Karpas-422 (cell line): ENCODE results near the gene SH3TC1. TPM values are rescaled to one million over a fixed set of nuclear protein-coding genes. Genes with fewer than 3 reads are reported as not detected.

Experiments used
- DNase-seq: peaks from one replicate; pipeline ENCODE4 v3.0.0-alpha.2; 2015
- H2AFZ ChIP-seq: fragments of 200-600 bp; sonication (generic); 2 replicates; pipeline ENCODE4 v1.6.1; 2014; ENCODE audit warnings: antibody characterized with exemption, low read length, mixed read lengths
- H3K27ac ChIP-seq: fragments of 200-600 bp; sonication (generic); 2 replicates; pipeline ENCODE4 v1.5.1; 2014; ENCODE audit warnings: mild to moderate bottlenecking, low read length, moderate library complexity
- H3K27me3 ChIP-seq: fragments of 200-600 bp; sonication (generic); 2 replicates; pipeline ENCODE4 v1.6.1; 2014; ENCODE audit warnings: low read length, mixed read lengths
- H3K36me3 ChIP-seq: fragments of 200-600 bp; sonication (generic); 2 replicates; pipeline ENCODE4 v1.6.1; 2014; ENCODE audit warnings: low read length, mixed read lengths; ENCODE audit not compliant: insufficient read depth
- H3K4me1 ChIP-seq: fragments of 200-600 bp; sonication (generic); 2 replicates; pipeline ENCODE4 v1.6.1; 2014; ENCODE audit warnings: mild to moderate bottlenecking, low read length, mixed read lengths
- H3K4me2 ChIP-seq: fragments of 200-600 bp; sonication (generic); 2 replicates; pipeline ENCODE4 v1.6.1; 2014; ENCODE audit warnings: low read length, low read depth, mild to moderate bottlenecking; ENCODE audit not compliant: poor library complexity, severe bottlenecking
- H3K4me3 ChIP-seq: fragments of 200-600 bp; sonication (generic); 2 replicates; pipeline ENCODE4 v1.5.1; 2014; ENCODE audit warnings: mild to moderate bottlenecking, antibody characterized with exemption, low read length, mixed read lengths
- H3K79me2 ChIP-seq: fragments of 200-600 bp; sonication (generic); 2 replicates; pipeline ENCODE4 v1.6.1; 2014; ENCODE audit warnings: mild to moderate bottlenecking, low read length, mixed read lengths
- H3K9ac ChIP-seq: fragments of 200-600 bp; sonication (generic); 2 replicates; pipeline ENCODE4 v1.6.0; 2014; ENCODE audit warnings: low read length
- H3K9me2 ChIP-seq: fragments of 200-600 bp; sonication (generic), shearing (Covaris generic); replicated peaks from 2 replicates; pipeline ENCODE4 v1.6.0; 2014; ENCODE audit warnings: mild to moderate bottlenecking, low read length, moderate library complexity; ENCODE audit not compliant: insufficient read depth
- H3K9me3 ChIP-seq: fragments of 300-700, 200-600 bp; sonication (generic); 2 replicates; pipeline ENCODE4 v1.6.1; 2014; ENCODE audit warnings: low read length, mixed read lengths
- H4K20me1 ChIP-seq: fragments of 200-600 bp; sonication (generic); 2 replicates; pipeline ENCODE4 v1.6.1; 2014; ENCODE audit warnings: mild to moderate bottlenecking, antibody characterized with exemption, low read length, low read depth; ENCODE audit not compliant: insufficient read depth
- total RNA-seq: library from RNA; depleted of rRNA; stranded (reverse); fragments of >200 nt; shearing (Covaris generic); gene quantifications from 2 replicates; pipeline ENCODE4 v1.2.3, GENCODE V29; 2014; ENCODE audit warnings: low replicate concordance

The SH3TC1 gene
- total RNA-seq, 1 experiment from 2014 or later: 6.9 TPM

DNA sequence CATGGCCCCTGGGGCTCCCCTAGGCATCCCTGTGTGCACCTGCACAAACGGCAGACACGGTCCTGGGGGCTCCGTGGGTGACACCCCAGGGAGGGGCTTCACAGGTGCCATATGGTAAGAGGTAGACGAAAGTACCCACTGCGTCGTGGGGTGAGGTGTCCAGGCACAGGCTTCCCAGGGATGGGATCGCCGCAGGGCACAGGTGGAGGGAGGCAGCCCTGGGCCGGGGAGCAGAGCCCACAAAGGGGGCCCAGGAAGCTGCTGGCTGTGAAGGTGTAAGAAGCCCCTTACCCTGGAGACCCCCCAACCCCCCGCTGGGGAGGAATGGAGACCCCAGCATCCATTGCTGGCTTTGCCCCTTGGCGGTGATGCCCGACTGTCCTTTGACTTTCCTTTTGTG lies 10.9 kb downstream of the SH3TC1 start:
- Histone ChIP-seq H3K27me3 (no peaks in the 10 kb centered on the region), H2AFZ (no peak overlapping the region), H3K27ac (no peak overlapping the region), H3K9me2 (no peaks in the 10 kb centered on the region), H3K9ac (no peak overlapping the region), H3K9me3 (no peaks in the 10 kb centered on the region), H4K20me1 (no peaks in the 10 kb centered on the region), H3K79me2 (no peaks in the 10 kb centered on the region), H3K4me3 (no peak overlapping the region), H3K4me1 (no peaks in the 10 kb centered on the region), H3K4me2 (no peak overlapping the region), H3K36me3 (no peaks in the 10 kb centered on the region)
- no peak for DNase-seq

DNA sequence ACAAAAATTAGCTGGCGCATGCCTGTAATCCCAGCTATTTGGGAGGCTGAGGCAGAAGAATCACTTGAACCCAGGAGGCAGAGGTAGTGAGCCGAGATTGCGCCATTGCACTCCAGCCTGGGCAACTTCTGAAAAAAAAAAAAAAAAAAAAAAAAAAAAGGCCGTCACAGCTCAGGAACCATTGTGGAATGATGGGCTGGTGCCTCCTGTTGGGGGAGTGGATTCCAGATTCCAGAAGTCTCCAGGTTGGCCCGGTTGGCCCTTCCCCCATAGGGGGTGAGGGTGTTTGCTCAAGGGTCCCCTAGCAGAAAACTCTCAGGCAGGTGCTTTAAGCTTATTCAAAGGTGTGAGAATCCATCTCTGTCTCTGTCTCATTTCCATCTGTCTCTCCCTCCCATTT lies 11.5 kb downstream of the SH3TC1 start:
- no peak for DNase-seq
- H3K4me1 ChIP-seq: no peaks in the 10 kb centered on the region
- H3K36me3 ChIP-seq: no peaks in the 10 kb centered on the region
- H3K27ac ChIP-seq: no peak overlapping the region
- no peaks in the 10 kb centered on the region for H3K27me3 ChIP-seq
- no peaks in the 10 kb centered on the region for H3K79me2 ChIP-seq
- H3K4me2 ChIP-seq: no peak overlapping the region
- H3K9ac ChIP-seq: no peak overlapping the region
- no peaks in the 10 kb centered on the region for H3K9me3 ChIP-seq
- H3K4me3 ChIP-seq: no peak overlapping the region
- H3K9me2 ChIP-seq: no peaks in the 10 kb centered on the region
- H4K20me1 ChIP-seq: no peaks in the 10 kb centered on the region
- no peak overlapping the region for H2AFZ ChIP-seq

- no peak for DNase-seq
- no peaks in the 10 kb centered on the region for H3K79me2 ChIP-seq
- H2AFZ ChIP-seq: no peak overlapping the region
- no peaks in the 10 kb centered on the region for H3K36me3 ChIP-seq
- H3K4me2 ChIP-seq: no peak overlapping the region
- no peak overlapping the region for H3K4me3 ChIP-seq
- no peaks in the 10 kb centered on the region for H3K9me3 ChIP-seq
- H3K27ac ChIP-seq: no peak overlapping the region
- no peaks in the 10 kb centered on the region for H3K9me2 ChIP-seq
- no peak overlapping the region for H3K9ac ChIP-seq
- no peaks in the 10 kb centered on the region for H3K27me3 ChIP-seq
- no peaks in the 10 kb centered on the region for H3K4me1 ChIP-seq
- no peaks in the 10 kb centered on the region for H4K20me1 ChIP-seq
Observed at GRCh38 chr4:8211251-8211650, 12.2 kb downstream of the SH3TC1 start.

DNA sequence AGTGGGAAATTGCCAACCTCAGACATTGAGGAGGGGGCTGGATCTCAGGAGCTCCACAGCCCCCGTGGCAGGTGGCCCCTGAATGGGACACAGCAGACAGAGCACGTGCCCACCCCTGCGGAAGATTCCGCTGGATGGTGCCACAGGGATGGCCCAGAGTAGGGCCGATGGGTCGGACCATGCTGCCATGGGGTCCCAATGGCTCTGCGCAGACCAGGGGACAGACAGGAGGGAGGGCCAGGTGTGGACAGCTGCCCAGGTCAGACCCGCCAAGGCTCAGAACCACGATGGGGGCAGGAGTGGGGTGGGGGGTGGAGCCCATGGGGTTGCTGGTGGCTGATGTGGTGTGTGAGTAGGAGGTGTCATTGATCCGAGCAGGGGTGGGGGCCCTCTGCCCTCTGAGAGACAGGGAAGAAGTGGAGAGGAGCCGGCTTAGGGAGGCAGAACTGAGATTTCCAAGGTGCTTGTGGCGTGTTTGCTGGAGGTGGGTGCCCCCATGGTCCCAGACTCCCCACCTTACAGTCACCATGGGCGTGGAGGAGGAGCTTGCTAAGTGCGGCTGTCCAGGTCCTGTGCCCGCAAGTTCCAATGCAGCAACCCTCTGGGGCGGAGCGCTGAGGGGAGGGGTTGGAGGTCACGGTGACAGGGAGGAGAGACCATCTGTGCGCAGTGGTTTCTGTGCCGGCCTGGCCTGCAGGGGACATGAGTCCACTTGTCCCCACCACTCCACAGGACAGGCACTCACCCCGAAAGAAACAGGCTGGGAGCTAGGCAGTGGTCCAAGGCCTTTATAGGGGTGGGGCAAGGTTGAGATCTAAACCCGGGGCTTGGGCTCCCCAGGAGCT lies 12.9 kb downstream of the SH3TC1 start:
- no peak overlapping the region for H3K27ac ChIP-seq
- H3K36me3 ChIP-seq: no peaks in the 10 kb centered on the region
- no peaks in the 10 kb centered on the region for H4K20me1 ChIP-seq

DNA sequence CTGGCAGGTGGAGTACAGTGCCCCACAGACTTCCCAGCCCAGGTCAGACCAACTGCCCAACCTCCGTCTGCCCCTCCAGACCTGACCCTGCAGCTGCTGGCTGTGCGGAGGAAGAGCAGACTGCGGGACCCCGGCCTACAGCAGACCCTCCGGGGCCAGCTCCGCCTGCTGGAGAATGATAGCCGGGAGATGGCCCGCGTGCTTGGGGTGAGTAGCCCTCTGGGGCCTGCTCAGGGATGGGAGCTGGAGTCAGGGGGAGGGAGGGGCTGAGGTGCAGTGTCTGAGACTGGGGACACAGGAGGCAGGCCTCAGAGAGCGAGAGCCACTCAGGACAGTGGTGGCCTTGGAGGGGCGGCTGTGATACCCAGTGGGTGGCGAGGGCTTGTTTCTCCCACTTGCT lies 13.5 kb downstream of the SH3TC1 start:
- no peak overlapping the region for H3K4me3 ChIP-seq
- no peaks in the 10 kb centered on the region for H3K79me2 ChIP-seq
- H3K4me2 ChIP-seq: no peak overlapping the region
- H3K9ac ChIP-seq: no peak overlapping the region
- H3K9me2 ChIP-seq: no peaks in the 10 kb centered on the region
- H3K27me3 ChIP-seq: no peaks in the 10 kb centered on the region
- H3K27ac ChIP-seq: no peak overlapping the region
- no peaks in the 10 kb centered on the region for H4K20me1 ChIP-seq
- no peaks in the 10 kb centered on the region for H3K4me1 ChIP-seq
- DNase-seq: no peak
- H3K36me3 ChIP-seq: no peaks in the 10 kb centered on the region
- H2AFZ ChIP-seq: no peak overlapping the region
- no peaks in the 10 kb centered on the region for H3K9me3 ChIP-seq

More for the DNA sequence above, 12.9 kb downstream of the SH3TC1 start:
- DNase-seq: no peak
- H3K9me3 ChIP-seq: no peaks in the 10 kb centered on the region
- no peak overlapping the region for H3K9ac ChIP-seq
- H3K4me2 ChIP-seq: no peak overlapping the region
- no peaks in the 10 kb centered on the region for H3K4me1 ChIP-seq
- H3K27me3 ChIP-seq: no peaks in the 10 kb centered on the region
- no peaks in the 10 kb centered on the region for H3K79me2 ChIP-seq
- no peak overlapping the region for H2AFZ ChIP-seq
- no peaks in the 10 kb centered on the region for H3K9me2 ChIP-seq
- no peak overlapping the region for H3K4me3 ChIP-seq

- H2AFZ ChIP-seq: no peak overlapping the region
- no peaks in the 10 kb centered on the region for H3K27me3 ChIP-seq
- H3K9me2 ChIP-seq: no peaks in the 10 kb centered on the region
- no peaks in the 10 kb centered on the region for H3K79me2 ChIP-seq
- no peak for DNase-seq
- no peaks in the 10 kb centered on the region for H4K20me1 ChIP-seq
- H3K4me2 ChIP-seq: no peak overlapping the region
- H3K27ac ChIP-seq: no peak overlapping the region
- H3K36me3 ChIP-seq: no peaks in the 10 kb centered on the region
- H3K9ac ChIP-seq: no peak overlapping the region
- no peak overlapping the region for H3K4me3 ChIP-seq
- H3K4me1 ChIP-seq: no peaks in the 10 kb centered on the region
- H3K9me3 ChIP-seq: no peaks in the 10 kb centered on the region
Observed at GRCh38 chr4:8213121-8213520, 14.0 kb downstream of the SH3TC1 start.

GRCh38 chr4:8214136-8214535 lies 15.0 kb downstream of the SH3TC1 start:
- H2AFZ ChIP-seq: no peak overlapping the region
- no peak for DNase-seq
- H3K9me2 ChIP-seq: no peaks in the 10 kb centered on the region
- H4K20me1 ChIP-seq: no peaks in the 10 kb centered on the region
- H3K36me3 ChIP-seq: no peaks in the 10 kb centered on the region
- H3K4me3 ChIP-seq: no peak overlapping the region
- H3K9me3 ChIP-seq: no peaks in the 10 kb centered on the region
- H3K27me3 ChIP-seq: no peaks in the 10 kb centered on the region
- H3K4me2 ChIP-seq: no peak overlapping the region
- no peaks in the 10 kb centered on the region for H3K79me2 ChIP-seq
- no peak overlapping the region for H3K27ac ChIP-seq
- H3K9ac ChIP-seq: no peak overlapping the region
- no peaks in the 10 kb centered on the region for H3K4me1 ChIP-seq

DNA sequence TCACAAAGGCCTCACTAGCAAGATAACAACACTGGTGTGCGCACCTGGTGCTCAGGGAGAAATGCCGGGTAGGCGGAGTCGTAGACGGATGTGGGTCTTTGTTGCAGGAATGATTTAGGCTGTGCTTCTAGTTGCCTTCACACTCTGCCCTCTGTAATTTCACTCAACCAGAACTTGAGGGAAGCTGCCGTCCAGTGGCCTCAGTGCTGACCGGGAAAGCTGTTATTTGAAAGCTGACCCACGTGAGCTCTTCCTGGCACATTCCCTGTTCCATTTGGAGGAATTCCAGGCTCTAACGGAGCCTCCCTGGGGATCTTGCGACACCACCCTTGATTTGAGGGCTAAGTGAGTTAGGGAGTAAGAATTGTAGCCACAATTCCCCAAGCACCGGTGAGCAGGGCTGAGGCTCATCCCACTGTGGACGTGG lies 15.9 kb downstream of the SH3TC1 start:
- no peak overlapping the region for H2AFZ ChIP-seq
- no peak overlapping the region for H3K4me2 ChIP-seq
- H3K9me3 ChIP-seq: no peaks in the 10 kb centered on the region
- no peaks in the 10 kb centered on the region for H3K79me2 ChIP-seq
- no peaks in the 10 kb centered on the region for H3K9me2 ChIP-seq
- no peaks in the 10 kb centered on the region for H3K27me3 ChIP-seq
- no peaks in the 10 kb centered on the region for H4K20me1 ChIP-seq
- H3K4me1 ChIP-seq: no peaks in the 10 kb centered on the region
- H3K36me3 ChIP-seq: no peaks in the 10 kb centered on the region
- no peak overlapping the region for H3K9ac ChIP-seq
- DNase-seq: no peak
- H3K27ac ChIP-seq: no peak overlapping the region
- no peak overlapping the region for H3K4me3 ChIP-seq
